Ovary (tissue), 9 donors: ENCODE measurements around the gene AUH. TPM values are rescaled to one million over a fixed set of nuclear protein-coding genes. Genes with fewer than 3 reads are reported as not detected.
"Not testable (repeated sequence)": the region's sequence is repeated elsewhere in the genome, so short reads cannot be mapped to it uniquely, and the experiment has no call there.

Experiments
- DNase-seq, 5 donors: peaks; one replicate each; pipeline ENCODE4 v3.0.0-alpha.2; 2019 to 2020
- H3K27ac ChIP-seq, 2 donors: fragments of 200-600 bp; one replicate each; pipeline versions ENCODE4 v1.5.1 to v1.8.0; 2019 to 2022
- H3K27me3 ChIP-seq: fragments of 200-600 bp; one replicate; pipeline ENCODE4 v1.8.0; 2022
- H3K36me3 ChIP-seq: fragments of 200-600 bp; sonication (generic); one replicate; pipeline ENCODE4 v1.5.1; 2019
- H3K4me1 ChIP-seq: one replicate; pipeline ENCODE4 v1.8.1; 2013; ENCODE audit warnings: mild to moderate bottlenecking, moderate library complexity; ENCODE audit not compliant: insufficient read depth
- H3K4me3 ChIP-seq: fragments of 200-600 bp; sonication (generic); one replicate; pipeline ENCODE4 v1.5.1; 2017
- H3K9me3 ChIP-seq, 2 donors: fragments of 200-600 bp in 1 of 2; sonication (generic) in 1 of 2; one replicate each; pipeline versions ENCODE4 v1.5.1 to v1.8.1; 2013 to 2019; ENCODE audit warnings: mild to moderate bottlenecking in 1 of 2, moderate library complexity in 1 of 2
- CTCF ChIP-seq, 3 donors: fragments of 450-650 bp in 2 of 3; fragments of 200-600 bp in 1 of 3; IDR thresholded peaks; one replicate each; pipeline versions ENCODE4 v1.5.1 to v1.8.0; 2016 to 2022; ENCODE audit warnings: antibody characterized with exemption in 3 of 3, mild to moderate bottlenecking in 1 of 3
- EP300 ChIP-seq: sonication (generic); formaldehyde crosslinking; IDR thresholded peaks from one replicate; pipeline ENCODE4 v1.6.1; 2017; ENCODE audit warnings: antibody characterized with exemption
- POLR2A ChIP-seq: fragments of 450-650 bp; IDR thresholded peaks from one replicate; pipeline ENCODE4 v1.6.1; 2017; ENCODE audit warnings: antibody characterized with exemption, mild to moderate bottlenecking, moderate library complexity
- WGBS, 3 donors: extraction: QIAGEN DNeasy Blood & Tissue Kit in 1 of 3; methylation state at CpG; one replicate each; pipeline versions ENCODE4 v1.1.5 to v1.1.7; 2013 to 2017; 5-methylcytosine and 5-hydroxymethylcytosine counted together
- intact Hi-C, 4 donors: fragments of 100-400 bp; cut with DNase I; formaldehyde crosslinking; loops; one replicate each; pipeline versions ENCODE4 v1.11.0 to v1.15.1; 2022 to 2023
- polyA plus RNA-seq, 2 donors: library from polyadenylated mRNA; stranded (reverse); fragments of 200-250 nt in 1 of 2; fragments of 350-450 nt in 1 of 2; fragmentation: Illumina TruSeq in 1 of 2; extraction: RNeasy Lipid Tissue Mini Kit (QIAGEN cat#74804) in 1 of 2; gene quantifications; one replicate each; pipeline ENCODE4 v1.2.3, GENCODE V29; 2013 to 2014
- total RNA-seq, 7 donors: library from RNA; depleted of rRNA in 2 of 7; stranded (reverse); fragments of >200 nt in 2 of 7; fragmentation: NEBNext Ultra II Directional in 3 of 7; extraction: Animal tissue kit (Norgen Biotek cat#: 25700) in 3 of 7; gene quantifications; one replicate each; pipeline versions ENCODE4 v1.1.0 to v1.2.4, GENCODE V29; 2016 to 2023
- donor health status: DM: no; HTN: no; CAD: no; lungs with moderate emphysema.
- donor health status: DM: no; HTN: no; CAD: no.
- donor health status: Bipolar disorder and iron deficiency.
- donor health status: DM: yes; HTN: yes; CAD: no.
- donor health status: DM: no; HTN: no; CAD: no.
- donor health status: DM: yes; HTN: yes; CAD: no.

AUH gene
- total and polyA plus RNA-seq, 9 donors = 12.0 to 48.5 (median 18.6) TPM

- 93% methylated on average over 2 of the region's 2 CpGs for WGBS, 3 donors
- Histone ChIP-seq H3K27ac (no peak overlapping the region), H3K27me3 (no peaks in the 10 kb centered on the region), H3K9me3 (no peaks in the 10 kb centered on the region), H3K4me1 (no peaks in the 10 kb centered on the region), H3K4me3 (no peak overlapping the region), H3K36me3 (no peaks in the 10 kb centered on the region)
- TF ChIP-seq EP300 (no peak), CTCF (IDR thresholded peaks at IDR 0.05) (no peak), POLR2A (no peak)
- no peak for DNase-seq
- intact Hi-C loops = no loop called here
Observed at GRCh38 chr9:91391818-91392217, 30.1 kb upstream of the AUH start.

DNA sequence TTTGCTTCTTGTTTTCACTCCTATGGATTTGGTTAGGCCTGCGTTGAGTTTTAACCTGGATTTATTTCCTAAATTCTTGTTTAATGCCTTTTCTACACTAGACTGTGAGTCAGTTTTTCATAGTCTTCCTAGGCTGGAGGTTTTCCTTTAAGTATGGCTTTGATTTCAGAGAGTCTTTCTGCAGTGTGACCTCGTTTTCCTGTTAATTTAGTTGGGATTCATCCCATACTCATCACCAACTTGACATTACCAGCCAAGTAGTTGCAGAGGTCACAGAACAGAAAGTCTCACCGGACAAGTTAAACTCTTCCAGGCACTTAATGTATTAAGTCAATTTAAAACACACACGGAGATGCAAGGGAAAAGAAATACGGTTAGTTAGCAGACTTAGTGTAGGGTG lies 29.7 kb upstream of the AUH start:
- intact Hi-C loops = no loop called here
- Histone ChIP-seq H3K4me3 (no peak overlapping the region), H3K4me1 (no peaks in the 10 kb centered on the region), H3K27me3 (no peaks in the 10 kb centered on the region), H3K9me3 (no peaks in the 10 kb centered on the region), H3K27ac (no peak overlapping the region), H3K36me3 (no peaks in the 10 kb centered on the region)
- 59 to 84% (median 78%) methylated on average over 5 of the region's 5 CpGs for WGBS, 3 donors
- no peak for TF ChIP-seq EP300
- no peak for TF ChIP-seq POLR2A
- no peak for TF ChIP-seq CTCF (IDR thresholded peaks at IDR 0.05)
- DNase-seq = no peak

DNA sequence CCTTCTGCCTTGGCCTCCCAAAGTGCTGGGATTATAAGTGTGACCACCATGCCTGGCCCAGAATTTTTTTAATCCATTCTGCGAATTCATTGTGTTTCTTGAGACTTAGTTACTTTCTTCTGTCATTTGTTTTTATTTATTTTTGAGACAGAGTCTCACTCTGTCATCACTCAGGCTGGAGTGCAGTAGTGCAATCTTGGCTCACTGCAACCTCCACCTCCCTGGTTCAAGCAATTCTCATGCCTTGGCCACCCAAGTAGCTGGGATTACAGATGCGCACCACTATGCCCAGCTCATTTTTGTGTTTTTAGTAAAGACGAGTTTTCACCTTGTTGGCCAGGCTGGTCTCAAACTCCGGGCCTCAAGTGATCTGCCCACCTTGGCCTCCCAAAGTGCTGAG lies 28.0 kb upstream of the AUH start:
- not testable (repeated sequence) for H3K36me3 ChIP-seq, H3K9me3 ChIP-seq
- 93 to 95% (median 95%) methylated on average over 4 of the region's 4 CpGs for WGBS, 3 donors

GRCh38 chr9:91386765-91387164 lies 25.0 kb upstream of the AUH start:
- no peaks in the 10 kb centered on the region for H3K36me3 ChIP-seq
- H3K4me3 ChIP-seq = no peak overlapping the region
- TF ChIP-seq CTCF (IDR thresholded peaks at IDR 0.05) = no peak
- TF ChIP-seq POLR2A = no peak
- TF ChIP-seq EP300 = no peak
- no peaks in the 10 kb centered on the region for H3K27me3 ChIP-seq
- H3K27ac ChIP-seq = no peak overlapping the region
- no peak for DNase-seq
- intact Hi-C loops = no loop called here
- H3K9me3 ChIP-seq = no peaks in the 10 kb centered on the region
- H3K4me1 ChIP-seq = no peaks in the 10 kb centered on the region

More for the DNA sequence above, 28.0 kb upstream of the AUH start:
- H3K4me3 ChIP-seq, DNase-seq, intact Hi-C loops, H3K4me1 ChIP-seq, H3K27me3 ChIP-seq, H3K27ac ChIP-seq: not testable (repeated sequence)

DNA sequence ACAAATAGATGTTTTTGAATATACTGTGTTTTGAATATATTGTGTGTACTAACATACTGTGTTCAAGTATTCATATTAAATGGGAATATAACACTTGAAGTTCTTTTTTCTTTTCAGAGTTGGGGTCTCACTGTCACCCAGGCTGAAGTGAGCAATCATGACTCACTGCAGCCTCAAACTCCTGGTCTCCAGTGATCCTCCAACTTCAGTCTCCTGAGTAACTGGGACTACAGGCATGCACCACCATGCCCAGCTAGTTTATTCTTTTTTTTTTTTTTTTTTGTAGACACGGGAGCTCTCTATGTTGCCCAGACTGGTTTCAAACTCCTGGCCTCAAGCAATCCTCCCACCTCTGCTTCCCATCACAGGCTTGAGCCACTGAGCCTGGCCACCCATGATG lies 23.2 kb upstream of the AUH start:
- intact Hi-C loops = no loop called here
- DNase-seq = no peak
- H3K27me3 ChIP-seq = no peaks in the 10 kb centered on the region
- H3K9me3 ChIP-seq = no peaks in the 10 kb centered on the region
- no peak overlapping the region for H3K4me3 ChIP-seq
- WGBS, 3 donors = 56 to 77% (median 68%) methylated on average over 1 of the region's 1 CpG
- no peaks in the 10 kb centered on the region for H3K4me1 ChIP-seq
- no peak for TF ChIP-seq EP300
- no peak for TF ChIP-seq CTCF (IDR thresholded peaks at IDR 0.05)
- no peak for TF ChIP-seq POLR2A
- H3K27ac ChIP-seq = no peak overlapping the region
- H3K36me3 ChIP-seq = no peaks in the 10 kb centered on the region
